T-helper 1 cell treated with Interleukin-12 subunit alpha and Interleukin-12 subunit beta and Interleukin-4 antibody, amounts not matched to agents 30 ng/mL and 1 ng/mL, for 36 hours (primary cell): ENCODE measurements around the gene KANSL3. TPM values are rescaled to one million over a fixed set of nuclear protein-coding genes. Genes with fewer than 3 reads are reported as not detected.

Source experiments
- intact Hi-C: fragments of 100-400 bp; cut with micrococcal nuclease; formaldehyde crosslinking; loops from one replicate; pipeline ENCODE4 v1.15.1; 2024
- total RNA-seq: library from RNA; stranded (reverse); gene quantifications from 2 replicates; pipeline ENCODE4 v1.2.3, GENCODE V29; 2022

The KANSL3 gene
- total RNA-seq, 1 donor from 2014 or later: 66.0 TPM

GRCh38 chr2:96546797-96547196 is 91.3 kb downstream of the KANSL3 start:
- intact Hi-C loops: loop anchor here (1.0 to 2.0 kb wide), 2 partner anchors 8 to 140 kb away; no protein-coding TSS in a partner anchor

- intact Hi-C loops: loop anchor here (1.0 to 2.0 kb wide), 2 partner anchors 8 to 140 kb away; no protein-coding TSS in a partner anchor
Measured at GRCh38 chr2:96546321-96546720, 91.8 kb downstream of the KANSL3 start.

Other genes starting within 250 kb of the KANSL3 start
- gene NEURL3, start 133.0 kb downstream of the KANSL3 start, total RNA-seq: 1.2 and 1.7 TPM in 2 replicates
- 225 and 227 TPM in 2 replicates for gene ARID5A, start 101.6 kb downstream of the KANSL3 start, total RNA-seq
- gene FER1L5, start 4.5 kb upstream of the KANSL3 start, total RNA-seq: not detected in 2 replicates
- gene LMAN2L, start 101.8 kb upstream of the KANSL3 start, total RNA-seq: 8.8 and 9.2 TPM in 2 replicates
- 11.5 and 12.5 TPM in 2 replicates for gene CNNM4, start 122.6 kb upstream of the KANSL3 start, total RNA-seq
- 24.2 and 25.7 TPM in 2 replicates for gene CNNM3, start 178.0 kb upstream of the KANSL3 start, total RNA-seq
- gene ANKRD23, start 205.7 kb upstream of the KANSL3 start, total RNA-seq: 14.2 and 18.4 TPM in 2 replicates
- gene ANKRD39, start 219.7 kb upstream of the KANSL3 start, total RNA-seq: 39.1 and 39.2 TPM in 2 replicates
- gene SEMA4C, start 231.8 kb upstream of the KANSL3 start, total RNA-seq: 22.6 and 23.9 TPM in 2 replicates